Testis (tissue), 2 donors: Measurements from ENCODE around the gene NIPBL.

Source experiments
- POLR2A ChIP-seq: fragments of 450-650 bp; IDR thresholded peaks from one replicate; pipeline ENCODE4 v1.6.1; 2017; ENCODE audit warnings: antibody characterized with exemption, mild to moderate bottlenecking, moderate library complexity
- TF ChIP-seq, protein P1 (sequence below), 3 experiments: fragments of 450-650 bp in 2 of 3; fragments of 200-600 bp in 1 of 3; sonication (generic) in 1 of 3; IDR thresholded peaks; one replicate each; pipeline ENCODE4 v1.5.1; 2016 to 2019; ENCODE audit warnings: antibody characterized with exemption in 3 of 3, mild to moderate bottlenecking in 2 of 3, moderate library complexity in 1 of 3

DNA sequence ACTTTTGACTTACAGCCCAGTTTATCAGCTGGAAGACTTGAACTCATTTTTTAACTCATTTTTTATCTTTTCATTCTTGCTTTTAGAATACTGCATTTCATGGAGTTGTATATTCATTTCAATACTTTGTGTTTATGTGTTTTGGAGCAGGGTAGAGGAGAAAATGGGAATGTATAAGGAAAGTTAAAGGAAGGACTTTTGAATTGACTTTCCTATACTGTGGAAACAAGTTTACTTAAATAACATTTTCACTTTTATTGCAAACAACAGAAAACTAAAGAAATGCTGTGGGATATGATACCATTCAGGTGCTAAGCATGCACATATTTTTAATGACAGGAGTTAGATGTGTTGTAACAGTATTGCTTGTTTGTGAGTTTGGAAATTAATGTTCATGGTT is 11.7 kb downstream of the NIPBL start:
- TF ChIP-seq POLR2A: no peak
- TF ChIP-seq, protein P1, sequence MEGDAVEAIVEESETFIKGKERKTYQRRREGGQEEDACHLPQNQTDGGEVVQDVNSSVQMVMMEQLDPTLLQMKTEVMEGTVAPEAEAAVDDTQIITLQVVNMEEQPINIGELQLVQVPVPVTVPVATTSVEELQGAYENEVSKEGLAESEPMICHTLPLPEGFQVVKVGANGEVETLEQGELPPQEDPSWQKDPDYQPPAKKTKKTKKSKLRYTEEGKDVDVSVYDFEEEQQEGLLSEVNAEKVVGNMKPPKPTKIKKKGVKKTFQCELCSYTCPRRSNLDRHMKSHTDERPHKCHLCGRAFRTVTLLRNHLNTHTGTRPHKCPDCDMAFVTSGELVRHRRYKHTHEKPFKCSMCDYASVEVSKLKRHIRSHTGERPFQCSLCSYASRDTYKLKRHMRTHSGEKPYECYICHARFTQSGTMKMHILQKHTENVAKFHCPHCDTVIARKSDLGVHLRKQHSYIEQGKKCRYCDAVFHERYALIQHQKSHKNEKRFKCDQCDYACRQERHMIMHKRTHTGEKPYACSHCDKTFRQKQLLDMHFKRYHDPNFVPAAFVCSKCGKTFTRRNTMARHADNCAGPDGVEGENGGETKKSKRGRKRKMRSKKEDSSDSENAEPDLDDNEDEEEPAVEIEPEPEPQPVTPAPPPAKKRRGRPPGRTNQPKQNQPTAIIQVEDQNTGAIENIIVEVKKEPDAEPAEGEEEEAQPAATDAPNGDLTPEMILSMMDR (IDR thresholded peaks at IDR 0.05): no peak
